Liver (tissue), 9 donors: ENCODE data around the gene NIPAL4. TPM values are rescaled to one million over a fixed set of nuclear protein-coding genes. Genes with fewer than 3 reads are reported as not detected.

Experiments
- DNase-seq: peaks from one replicate; pipeline ENCODE4 v3.0.0-alpha.2; 2017; ENCODE audit warnings: low spot score
- H3K27ac ChIP-seq, 2 donors: one replicate each; pipeline ENCODE4 v1.7.0; 2013; ENCODE audit warnings: inconsistent platforms in 2 of 2, low read length in 2 of 2, control low read depth in 1 of 2, low read depth in 1 of 2, mild to moderate bottlenecking in 1 of 2
- H3K27me3 ChIP-seq, 4 donors: one replicate each; pipeline versions ENCODE4 v1.6.1 to v1.7.0; 2013; ENCODE audit warnings: low read length in 3 of 4, inconsistent platforms in 1 of 4, mild to moderate bottlenecking in 1 of 4, moderate library complexity in 1 of 4; ENCODE audit not compliant: control insufficient read depth in 4 of 4, insufficient read depth in 4 of 4
- H3K36me3 ChIP-seq, 4 donors: one replicate each; pipeline versions ENCODE4 v1.6.1 to v1.7.0; 2013; ENCODE audit warnings: low read length in 3 of 4, mild to moderate bottlenecking in 3 of 4, low read depth in 1 of 4, moderate library complexity in 1 of 4; ENCODE audit not compliant: control insufficient read depth in 4 of 4, insufficient read depth in 3 of 4
- H3K4me1 ChIP-seq, 4 donors: one replicate each; pipeline versions ENCODE4 v1.6.1 to v1.7.0; 2013; ENCODE audit warnings: low read length in 3 of 4, mild to moderate bottlenecking in 3 of 4, moderate library complexity in 1 of 4; ENCODE audit not compliant: control insufficient read depth in 4 of 4, insufficient read depth in 4 of 4
- H3K4me3 ChIP-seq, 3 donors: one replicate each; pipeline versions ENCODE4 v1.6.1 to v1.7.0; 2013; ENCODE audit warnings: low read length in 3 of 3, control low read depth in 1 of 3, low read depth in 1 of 3, mild to moderate bottlenecking in 1 of 3
- H3K9ac ChIP-seq, 2 donors: one replicate each; pipeline ENCODE4 v1.7.0; 2013; ENCODE audit warnings: low read length in 2 of 2, mild to moderate bottlenecking in 2 of 2, moderate library complexity in 2 of 2, control low read depth in 1 of 2, low read depth in 1 of 2
- H3K9me3 ChIP-seq, 4 donors: one replicate each; pipeline versions ENCODE4 v1.6.1 to v1.7.0; 2013; ENCODE audit warnings: low read length in 3 of 4; ENCODE audit not compliant: control insufficient read depth in 4 of 4
- EGR1 ChIP-seq, 2 donors: IDR thresholded peaks; 2 replicates each; pipeline ENCODE4 v1.6.1; 2016 to 2018; ENCODE audit warnings: antibody characterized with exemption in 2 of 2, low read depth in 2 of 2
- FOXA1 ChIP-seq: IDR thresholded peaks from 2 replicates; pipeline ENCODE4 v1.6.1; 2016; ENCODE audit warnings: antibody characterized with exemption
- FOXA2 ChIP-seq: IDR thresholded peaks from 2 replicates; pipeline ENCODE4 v1.6.1; 2016; ENCODE audit warnings: antibody characterized with exemption
- GABPA ChIP-seq, 2 donors: IDR thresholded peaks in 1 of 2; conservative IDR thresholded peaks in 1 of 2; 2 replicates each; pipeline ENCODE4 v1.6.1; 2016; ENCODE audit warnings: antibody characterized with exemption in 2 of 2, mild to moderate bottlenecking in 1 of 2, moderate library complexity in 1 of 2
- HNF4A ChIP-seq, 2 donors: conservative IDR thresholded peaks; 2 replicates each; pipeline ENCODE4 v1.6.1; 2016; ENCODE audit warnings: antibody characterized with exemption in 2 of 2, mild to moderate bottlenecking in 2 of 2
- HNF4G ChIP-seq: IDR thresholded peaks from 2 replicates; pipeline ENCODE4 v1.6.1; 2016; ENCODE audit warnings: antibody characterized with exemption
- JUND ChIP-seq, 2 donors: IDR thresholded peaks; 2 replicates each; pipeline ENCODE4 v1.6.1; 2016; ENCODE audit warnings: antibody characterized with exemption in 2 of 2
- MAX ChIP-seq: IDR thresholded peaks from 2 replicates; pipeline ENCODE4 v1.6.1; 2016; ENCODE audit warnings: antibody characterized with exemption
- NR2F2 ChIP-seq: IDR thresholded peaks from 2 replicates; pipeline ENCODE4 v1.6.1; 2016; ENCODE audit warnings: antibody characterized with exemption
- RAD21 ChIP-seq, 2 donors: IDR thresholded peaks; 2 replicates each; pipeline ENCODE4 v1.6.1; 2016; ENCODE audit warnings: antibody characterized with exemption in 2 of 2, mild to moderate bottlenecking in 2 of 2
- RXRA ChIP-seq, 2 donors: IDR thresholded peaks; 2 replicates each; pipeline ENCODE4 v1.6.1; 2017 to 2018; ENCODE audit warnings: antibody characterized with exemption in 2 of 2, mild to moderate bottlenecking in 1 of 2
- SP1 ChIP-seq: IDR thresholded peaks from 2 replicates; pipeline ENCODE4 v1.6.1; 2018; ENCODE audit warnings: antibody characterized with exemption, mild to moderate bottlenecking
- TAF1 ChIP-seq: conservative IDR thresholded peaks from 2 replicates; pipeline ENCODE4 v1.6.1; 2016; ENCODE audit warnings: antibody characterized with exemption, mild to moderate bottlenecking
- YY1 ChIP-seq: IDR thresholded peaks from 2 replicates; pipeline ENCODE4 v1.6.1; 2016; ENCODE audit warnings: antibody characterized with exemption, mild to moderate bottlenecking
- WGBS: extraction: QIAGEN DNeasy Blood & Tissue Kit; methylation state at CpG from one replicate; pipeline ENCODE4 v1.1.7; 2013; 5-methylcytosine and 5-hydroxymethylcytosine counted together
- polyA plus RNA-seq, 2 donors: library from polyadenylated mRNA; stranded (reverse) in 1 of 2; unstranded in 1 of 2; fragments of 200-250 nt in 1 of 2; fragments of >200 nt in 1 of 2; fragmentation: Nextera tagmentation in 1 of 2; extraction: Ambion mirVana in 1 of 2; gene quantifications; one replicate each; pipeline versions ENCODE4 v1.2.1 to v1.2.3, GENCODE V29; 2013 to 2015
- total RNA-seq, 2 donors: library from RNA; depleted of rRNA; stranded (reverse); fragments of >200 nt; gene quantifications; one replicate each; pipeline ENCODE4 v1.2.3, GENCODE V29; 2014
- TF ChIP-seq, protein P1 (sequence below): fragments of 150-350 bp; IDR thresholded peaks from 2 replicates; pipeline ENCODE4 v1.5.1; 2017; ENCODE audit warnings: improper control_type of control experiment, low read depth, low read length; ENCODE audit not compliant: missing input control
- TF ChIP-seq, protein P2 (sequence below): IDR thresholded peaks from 2 replicates; pipeline ENCODE4 v1.6.1; 2016; ENCODE audit warnings: antibody characterized with exemption
- TF ChIP-seq, protein P3 (sequence below): IDR thresholded peaks from 2 replicates; pipeline ENCODE4 v1.6.1; 2016; ENCODE audit warnings: antibody characterized with exemption
- donor health status: healthy.
- donor health status: healthy.
- donor health status: healthy.
- donor health status: healthy.
- donor health status: healthy.

NIPAL4 gene
- total and polyA plus RNA-seq, 4 donors = not detected

GRCh38 chr5:157443041-157443549 is 16.9 kb upstream of the NIPAL4 start:
- no peaks in the 10 kb centered on the region for H3K9me3 ChIP-seq
- no peak for DNase-seq
- H3K36me3 ChIP-seq = no peaks in the 10 kb centered on the region

DNA sequence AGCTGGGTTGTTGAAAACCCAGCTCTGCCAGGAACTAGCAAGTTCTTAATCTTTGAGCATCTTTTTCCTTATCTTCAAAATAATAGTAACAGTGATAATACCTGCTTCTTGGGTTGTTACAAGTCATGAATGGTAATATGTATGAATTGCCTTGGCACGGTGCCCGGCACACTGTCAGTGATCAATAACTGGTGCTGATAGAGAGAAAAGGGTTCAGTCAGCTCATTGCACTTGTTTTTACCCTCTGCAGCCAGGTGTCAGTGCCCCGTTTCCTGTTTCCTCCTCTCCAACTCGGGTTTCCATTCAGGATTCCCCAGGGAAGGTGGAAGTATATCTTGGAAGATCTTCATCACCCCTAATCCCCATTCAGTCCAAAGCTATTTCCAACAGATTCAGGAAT is 15.8 kb upstream of the NIPAL4 start:
- Histone ChIP-seq H3K4me3 (no peak overlapping the region), H3K27ac (no peak overlapping the region), H3K36me3 (no peaks in the 10 kb centered on the region), H3K9ac (no peak overlapping the region), H3K4me1 (no peaks in the 10 kb centered on the region), H3K9me3 (no peaks in the 10 kb centered on the region), H3K27me3 (no peaks in the 10 kb centered on the region)
- 24% methylated on average over 4 of the region's 4 CpGs for WGBS
- no peak for DNase-seq
- TF ChIP-seq FOXA1 (no peak), HNF4A (conservative IDR thresholded peaks at IDR 0.05) (no peak), NR2F2 (no peak), EGR1 (IDR thresholded peaks at IDR 0.05; ENCODE audit: low read depth in 2 of 2) (no peak), MAX (no peak), JUND (IDR thresholded peaks at IDR 0.05) (no peak), YY1 (no peak), SP1 (no peak), HNF4G (no peak), TAF1 (no peak), GABPA (IDR thresholded peaks at IDR 0.05 in 1 of 2, conservative IDR thresholded peaks at IDR 0.05 in 1 of 2) (no peak), RAD21 (IDR thresholded peaks at IDR 0.05) (no peak), FOXA2 (no peak), RXRA (IDR thresholded peaks at IDR 0.05) (no peak)
- TF ChIP-seq, protein P1, sequence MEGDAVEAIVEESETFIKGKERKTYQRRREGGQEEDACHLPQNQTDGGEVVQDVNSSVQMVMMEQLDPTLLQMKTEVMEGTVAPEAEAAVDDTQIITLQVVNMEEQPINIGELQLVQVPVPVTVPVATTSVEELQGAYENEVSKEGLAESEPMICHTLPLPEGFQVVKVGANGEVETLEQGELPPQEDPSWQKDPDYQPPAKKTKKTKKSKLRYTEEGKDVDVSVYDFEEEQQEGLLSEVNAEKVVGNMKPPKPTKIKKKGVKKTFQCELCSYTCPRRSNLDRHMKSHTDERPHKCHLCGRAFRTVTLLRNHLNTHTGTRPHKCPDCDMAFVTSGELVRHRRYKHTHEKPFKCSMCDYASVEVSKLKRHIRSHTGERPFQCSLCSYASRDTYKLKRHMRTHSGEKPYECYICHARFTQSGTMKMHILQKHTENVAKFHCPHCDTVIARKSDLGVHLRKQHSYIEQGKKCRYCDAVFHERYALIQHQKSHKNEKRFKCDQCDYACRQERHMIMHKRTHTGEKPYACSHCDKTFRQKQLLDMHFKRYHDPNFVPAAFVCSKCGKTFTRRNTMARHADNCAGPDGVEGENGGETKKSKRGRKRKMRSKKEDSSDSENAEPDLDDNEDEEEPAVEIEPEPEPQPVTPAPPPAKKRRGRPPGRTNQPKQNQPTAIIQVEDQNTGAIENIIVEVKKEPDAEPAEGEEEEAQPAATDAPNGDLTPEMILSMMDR = no peak
- TF ChIP-seq, protein P2, sequence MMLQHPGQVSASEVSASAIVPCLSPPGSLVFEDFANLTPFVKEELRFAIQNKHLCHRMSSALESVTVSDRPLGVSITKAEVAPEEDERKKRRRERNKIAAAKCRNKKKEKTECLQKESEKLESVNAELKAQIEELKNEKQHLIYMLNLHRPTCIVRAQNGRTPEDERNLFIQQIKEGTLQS = no peak
- TF ChIP-seq, protein P3, sequence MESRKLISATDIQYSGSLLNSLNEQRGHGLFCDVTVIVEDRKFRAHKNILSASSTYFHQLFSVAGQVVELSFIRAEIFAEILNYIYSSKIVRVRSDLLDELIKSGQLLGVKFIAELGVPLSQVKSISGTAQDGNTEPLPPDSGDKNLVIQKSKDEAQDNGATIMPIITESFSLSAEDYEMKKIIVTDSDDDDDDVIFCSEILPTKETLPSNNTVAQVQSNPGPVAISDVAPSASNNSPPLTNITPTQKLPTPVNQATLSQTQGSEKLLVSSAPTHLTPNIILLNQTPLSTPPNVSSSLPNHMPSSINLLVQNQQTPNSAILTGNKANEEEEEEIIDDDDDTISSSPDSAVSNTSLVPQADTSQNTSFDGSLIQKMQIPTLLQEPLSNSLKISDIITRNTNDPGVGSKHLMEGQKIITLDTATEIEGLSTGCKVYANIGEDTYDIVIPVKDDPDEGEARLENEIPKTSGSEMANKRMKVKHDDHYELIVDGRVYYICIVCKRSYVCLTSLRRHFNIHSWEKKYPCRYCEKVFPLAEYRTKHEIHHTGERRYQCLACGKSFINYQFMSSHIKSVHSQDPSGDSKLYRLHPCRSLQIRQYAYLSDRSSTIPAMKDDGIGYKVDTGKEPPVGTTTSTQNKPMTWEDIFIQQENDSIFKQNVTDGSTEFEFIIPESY = no peak

More at GRCh38 chr5:157443041-157443549, 16.9 kb upstream of the NIPAL4 start:
- no peaks in the 10 kb centered on the region for H3K27me3 ChIP-seq
- no peak overlapping the region for H3K27ac ChIP-seq
- TF ChIP-seq MAX (no peak), TAF1 (no peak), EGR1 (IDR thresholded peaks at IDR 0.05; ENCODE audit: low read depth in 2 of 2) (no peak), JUND (IDR thresholded peaks at IDR 0.05) (no peak)
- TF ChIP-seq, protein P1 = no peak
- no peaks in the 10 kb centered on the region for H3K4me1 ChIP-seq
- 85% methylated on average over 7 of the region's 7 CpGs for WGBS
- H3K9ac ChIP-seq = no peak overlapping the region
- H3K4me3 ChIP-seq = no peak overlapping the region
